Measurements from ENCODE around the gene SIRT7. TPM values are rescaled to one million over a fixed set of nuclear protein-coding genes. Genes with fewer than 3 reads are reported as not detected.
A peak's percentile ranks its signal among the peaks of the same experiment; 100 is the strongest.

Gene SIRT7
- total RNA-seq, 1 donor from 2014 or later = 26.4 TPM

DNA sequence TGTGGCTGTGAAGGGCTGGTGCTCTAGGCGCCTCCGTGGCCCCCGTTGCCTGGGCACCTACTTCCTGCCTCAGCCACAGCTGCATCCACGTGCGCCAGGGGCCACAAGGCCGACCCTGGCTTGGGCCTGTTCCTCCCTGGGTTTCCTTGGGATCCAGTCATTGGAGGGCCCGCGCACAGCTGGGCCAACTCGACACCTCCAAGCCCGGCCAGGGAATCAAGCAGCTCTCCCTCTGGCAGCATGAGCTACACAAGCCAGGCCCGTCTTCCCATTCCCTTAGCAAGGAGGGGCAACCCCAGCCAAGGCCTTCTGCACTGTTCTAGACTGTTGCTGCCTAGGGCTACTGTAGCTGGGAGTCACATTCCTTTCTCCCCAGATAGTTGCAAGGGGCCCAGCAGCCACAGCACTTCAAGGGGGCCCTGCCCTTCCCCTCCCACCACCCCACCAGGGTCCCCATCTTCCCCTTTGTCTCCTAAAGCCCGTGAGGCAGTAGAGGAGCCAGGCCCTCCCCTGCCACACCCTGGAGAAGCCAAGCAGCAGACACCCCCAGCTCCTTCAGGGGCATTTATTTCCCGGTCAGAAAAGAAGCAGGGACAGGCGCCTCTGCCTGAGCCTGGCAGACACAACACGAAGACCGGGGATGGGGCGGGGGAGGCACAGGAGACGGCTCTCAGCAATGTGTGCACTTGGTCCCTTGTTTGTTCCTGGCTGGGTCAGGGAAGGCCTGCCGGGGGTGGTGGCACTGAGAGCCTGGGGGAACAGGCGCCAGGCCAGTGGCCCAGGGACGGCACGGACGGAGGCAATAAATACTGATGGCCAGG is 50.6 kb downstream of the SIRT7 start:
- H3K36me3 ChIP-seq (ENCODE audit: control insufficient read depth, insufficient read depth, low read length) = peaks cover 3% of the 10 kb centered on the region
- no peak overlapping the region for H3K4me3 ChIP-seq (ENCODE audit: low read depth, low read length)
- no peak for DNase-seq (ENCODE audit: low read depth)
- TF ChIP-seq, protein P1, sequence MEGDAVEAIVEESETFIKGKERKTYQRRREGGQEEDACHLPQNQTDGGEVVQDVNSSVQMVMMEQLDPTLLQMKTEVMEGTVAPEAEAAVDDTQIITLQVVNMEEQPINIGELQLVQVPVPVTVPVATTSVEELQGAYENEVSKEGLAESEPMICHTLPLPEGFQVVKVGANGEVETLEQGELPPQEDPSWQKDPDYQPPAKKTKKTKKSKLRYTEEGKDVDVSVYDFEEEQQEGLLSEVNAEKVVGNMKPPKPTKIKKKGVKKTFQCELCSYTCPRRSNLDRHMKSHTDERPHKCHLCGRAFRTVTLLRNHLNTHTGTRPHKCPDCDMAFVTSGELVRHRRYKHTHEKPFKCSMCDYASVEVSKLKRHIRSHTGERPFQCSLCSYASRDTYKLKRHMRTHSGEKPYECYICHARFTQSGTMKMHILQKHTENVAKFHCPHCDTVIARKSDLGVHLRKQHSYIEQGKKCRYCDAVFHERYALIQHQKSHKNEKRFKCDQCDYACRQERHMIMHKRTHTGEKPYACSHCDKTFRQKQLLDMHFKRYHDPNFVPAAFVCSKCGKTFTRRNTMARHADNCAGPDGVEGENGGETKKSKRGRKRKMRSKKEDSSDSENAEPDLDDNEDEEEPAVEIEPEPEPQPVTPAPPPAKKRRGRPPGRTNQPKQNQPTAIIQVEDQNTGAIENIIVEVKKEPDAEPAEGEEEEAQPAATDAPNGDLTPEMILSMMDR (IDR thresholded peaks at IDR 0.05; ENCODE audit: insufficient read depth, low read length, poor library complexity, severe bottlenecking) = no peak
- H3K27me3 ChIP-seq (ENCODE audit: control insufficient read depth, insufficient read depth, low read length) = no peaks in the 10 kb centered on the region

GRCh38 chr17:81866440-81867169 is 51.4 kb downstream of the SIRT7 start:
- H3K36me3 ChIP-seq (ENCODE audit: control insufficient read depth, insufficient read depth, low read length) = peaks cover 3% of the 10 kb centered on the region
- no peaks in the 10 kb centered on the region for H3K27me3 ChIP-seq (ENCODE audit: control insufficient read depth, insufficient read depth, low read length)
- H3K4me3 ChIP-seq (ENCODE audit: low read depth, low read length) = no peak overlapping the region
- DNase-seq (ENCODE audit: low read depth) = no peak
- TF ChIP-seq, protein P1 (IDR thresholded peaks at IDR 0.05; ENCODE audit: insufficient read depth, low read length, poor library complexity, severe bottlenecking) = no peak

- H3K36me3 ChIP-seq (ENCODE audit: control insufficient read depth, insufficient read depth, low read length) = peaks cover 3% of the 10 kb centered on the region
- H3K4me3 ChIP-seq (ENCODE audit: low read depth, low read length) = no peak overlapping the region
- no peaks in the 10 kb centered on the region for H3K27me3 ChIP-seq (ENCODE audit: control insufficient read depth, insufficient read depth, low read length)
- TF ChIP-seq, protein P1 (IDR thresholded peaks at IDR 0.05; ENCODE audit: insufficient read depth, low read length, poor library complexity, severe bottlenecking) = no peak
- DNase-seq (ENCODE audit: low read depth) = no peak
Measured at GRCh38 chr17:81865733-81866439, 52.1 kb downstream of the SIRT7 start.

DNA sequence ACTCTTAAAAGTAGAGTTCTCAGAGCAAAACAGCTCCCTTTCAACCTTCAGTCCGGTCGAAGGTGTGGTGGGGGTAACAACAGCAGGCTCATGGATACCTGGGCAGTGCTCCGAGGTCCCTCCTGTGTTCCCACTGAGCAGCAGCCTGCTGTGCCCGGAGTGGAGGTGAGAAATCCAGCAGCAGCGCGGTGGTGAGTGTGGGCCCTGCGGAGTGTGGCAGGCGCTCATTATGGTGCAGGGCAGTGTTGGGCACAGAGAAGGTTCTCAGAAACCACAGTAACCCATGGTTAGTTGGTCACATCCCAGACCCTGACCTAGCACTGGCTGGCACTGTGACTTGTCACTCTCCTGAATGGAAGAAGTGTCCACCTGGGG is 52.6 kb downstream of the SIRT7 start:
- TF ChIP-seq, protein P1 (IDR thresholded peaks at IDR 0.05; ENCODE audit: insufficient read depth, low read length, poor library complexity, severe bottlenecking) = no peak
- no peak for DNase-seq (ENCODE audit: low read depth)
- Histone ChIP-seq H3K27me3 (ENCODE audit: control insufficient read depth, insufficient read depth, low read length) (no peaks in the 10 kb centered on the region), H3K36me3 (ENCODE audit: control insufficient read depth, insufficient read depth, low read length) (peaks cover 3% of the 10 kb centered on the region), H3K4me3 (ENCODE audit: low read depth, low read length) (no peak overlapping the region)

- H3K4me3 ChIP-seq (ENCODE audit: low read depth, low read length) = no peak overlapping the region
- TF ChIP-seq, protein P1 (IDR thresholded peaks at IDR 0.05; ENCODE audit: insufficient read depth, low read length, poor library complexity, severe bottlenecking) = peak; percentile 10
- no peak for DNase-seq (ENCODE audit: low read depth)
- peaks cover 1% of the 10 kb centered on the region for H3K36me3 ChIP-seq (ENCODE audit: control insufficient read depth, insufficient read depth, low read length)
- H3K27me3 ChIP-seq (ENCODE audit: control insufficient read depth, insufficient read depth, low read length) = no peaks in the 10 kb centered on the region
Measured at GRCh38 chr17:81863833-81864768, 53.9 kb downstream of the SIRT7 start.

Data from kidney epithelial cell (primary cell).